Calu3 (cell line): ENCODE results near the gene NEK6. TPM values are rescaled to one million over a fixed set of nuclear protein-coding genes. Genes with fewer than 3 reads are reported as not detected.

Experiments
- BruUV-seq: library from RNA; stranded (reverse); fragments of 400-500 nt; replicated peaks from 2 replicates; lab custom pipeline; 2021; lab: Mats Ljungman, UMichigan
- CTCF ChIA-PET: fragments of 300-600 bp; sonication (Branson Sonifier 250); formaldehyde crosslinking; loops from one replicate; lab custom pipeline; 2022; ENCODE audit warnings: antibody characterized with exemption; lab: Charles Lee
- DNase-seq: peaks from one replicate; pipeline ENCODE4 v3.0.0; 2022
- H3K27ac Mint-ChIP-seq: one replicate; pipeline ENCODE4 v1.8.0; 2022; ENCODE audit warnings: mixed read lengths; ENCODE audit not compliant: unreplicated experiment
- H3K27me3 Mint-ChIP-seq: one replicate; pipeline ENCODE4 v1.8.0; 2022; ENCODE audit warnings: mixed read lengths; ENCODE audit not compliant: unreplicated experiment
- H3K36me3 Mint-ChIP-seq: one replicate; pipeline ENCODE4 v1.8.0; 2022; ENCODE audit warnings: mild to moderate bottlenecking, moderate library complexity, mixed read lengths; ENCODE audit not compliant: insufficient read depth, unreplicated experiment
- H3K4me1 Mint-ChIP-seq: one replicate; pipeline ENCODE4 v1.8.0; 2022; ENCODE audit warnings: mild to moderate bottlenecking, low read depth, mixed read lengths; ENCODE audit not compliant: unreplicated experiment
- H3K4me3 Mint-ChIP-seq: one replicate; pipeline ENCODE4 v1.8.0; 2022; ENCODE audit warnings: mild to moderate bottlenecking, low read depth, moderate library complexity, mixed read lengths; ENCODE audit not compliant: unreplicated experiment
- H3K9me3 Mint-ChIP-seq: one replicate; pipeline ENCODE4 v1.8.0; 2022; ENCODE audit warnings: low read depth, mixed read lengths; ENCODE audit not compliant: unreplicated experiment
- intact Hi-C: fragments of 100-400 bp; cut with micrococcal nuclease; formaldehyde crosslinking; loops from one replicate; pipeline ENCODE4 v1.10.0; 2022; ENCODE audit not compliant: unreplicated experiment
- total RNA-seq: library from RNA; stranded (reverse); gene quantifications from 2 replicates; pipeline ENCODE4 v1.2.3, GENCODE V29; 2022
- TF ChIP-seq, protein P1 (sequence below): fragments of 200-600 bp; IDR thresholded peaks from one replicate; pipeline ENCODE4 v1.8.0; 2022; ENCODE audit warnings: antibody characterized with exemption; ENCODE audit not compliant: unreplicated experiment

The NEK6 gene
- total RNA-seq, 1 experiment from 2014 or later: 43.0 TPM

DNA sequence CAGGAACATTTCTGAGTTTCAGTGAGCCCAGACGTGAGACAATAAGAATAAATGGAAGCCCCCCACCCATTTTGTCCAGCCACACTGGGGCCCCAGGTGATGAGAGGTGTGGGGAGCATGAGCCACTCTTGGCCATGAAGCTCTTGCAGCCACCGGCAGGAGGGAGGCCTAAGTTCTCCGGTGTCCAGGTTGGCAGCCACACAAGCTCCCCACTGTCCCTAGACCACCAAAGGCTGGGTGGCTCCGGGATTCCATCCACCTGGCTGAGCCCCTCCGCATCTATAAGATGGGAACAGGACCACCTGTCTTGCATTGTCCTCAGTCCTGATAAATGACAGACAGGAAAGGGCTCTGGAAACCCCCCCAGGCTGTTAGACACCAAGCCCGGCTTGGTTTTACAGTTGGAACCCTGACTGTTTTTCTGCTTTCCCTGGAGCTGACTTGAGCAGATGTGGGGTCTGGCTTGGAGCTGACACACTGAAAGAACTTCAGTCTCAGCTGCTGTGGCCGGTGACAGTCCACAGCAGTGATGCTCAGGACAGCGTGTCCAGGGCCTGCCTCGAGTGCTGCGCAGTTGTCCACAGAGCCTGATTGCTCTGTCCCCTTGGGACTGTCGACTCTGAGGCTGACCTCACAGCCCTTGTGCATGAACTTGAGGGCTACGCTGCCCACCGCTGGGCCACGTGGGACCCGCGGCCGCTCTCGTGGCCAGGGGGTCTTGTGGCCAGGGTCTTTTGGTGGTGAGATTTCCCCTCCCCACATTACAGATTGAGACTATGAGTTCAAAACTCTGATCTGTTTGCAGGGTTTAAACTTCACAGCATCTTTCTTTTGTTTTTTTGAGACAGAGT is 82.7 kb downstream of the NEK6 start:
- Mint-ChIP-seq H3K4me3 (no peak overlapping the region), H3K27me3 (no peaks in the 10 kb centered on the region), H3K9me3 (no peaks in the 10 kb centered on the region), H3K27ac (no peak overlapping the region), H3K36me3 (peaks cover 49% of the 10 kb centered on the region), H3K4me1 (no peaks in the 10 kb centered on the region)
- DNase-seq: no peak
- CTCF ChIA-PET: no interaction called here
- no TSS peak for BruUV-seq
- TF ChIP-seq, protein P1, sequence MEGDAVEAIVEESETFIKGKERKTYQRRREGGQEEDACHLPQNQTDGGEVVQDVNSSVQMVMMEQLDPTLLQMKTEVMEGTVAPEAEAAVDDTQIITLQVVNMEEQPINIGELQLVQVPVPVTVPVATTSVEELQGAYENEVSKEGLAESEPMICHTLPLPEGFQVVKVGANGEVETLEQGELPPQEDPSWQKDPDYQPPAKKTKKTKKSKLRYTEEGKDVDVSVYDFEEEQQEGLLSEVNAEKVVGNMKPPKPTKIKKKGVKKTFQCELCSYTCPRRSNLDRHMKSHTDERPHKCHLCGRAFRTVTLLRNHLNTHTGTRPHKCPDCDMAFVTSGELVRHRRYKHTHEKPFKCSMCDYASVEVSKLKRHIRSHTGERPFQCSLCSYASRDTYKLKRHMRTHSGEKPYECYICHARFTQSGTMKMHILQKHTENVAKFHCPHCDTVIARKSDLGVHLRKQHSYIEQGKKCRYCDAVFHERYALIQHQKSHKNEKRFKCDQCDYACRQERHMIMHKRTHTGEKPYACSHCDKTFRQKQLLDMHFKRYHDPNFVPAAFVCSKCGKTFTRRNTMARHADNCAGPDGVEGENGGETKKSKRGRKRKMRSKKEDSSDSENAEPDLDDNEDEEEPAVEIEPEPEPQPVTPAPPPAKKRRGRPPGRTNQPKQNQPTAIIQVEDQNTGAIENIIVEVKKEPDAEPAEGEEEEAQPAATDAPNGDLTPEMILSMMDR: no peak
- intact Hi-C loops: no loop called here

DNA sequence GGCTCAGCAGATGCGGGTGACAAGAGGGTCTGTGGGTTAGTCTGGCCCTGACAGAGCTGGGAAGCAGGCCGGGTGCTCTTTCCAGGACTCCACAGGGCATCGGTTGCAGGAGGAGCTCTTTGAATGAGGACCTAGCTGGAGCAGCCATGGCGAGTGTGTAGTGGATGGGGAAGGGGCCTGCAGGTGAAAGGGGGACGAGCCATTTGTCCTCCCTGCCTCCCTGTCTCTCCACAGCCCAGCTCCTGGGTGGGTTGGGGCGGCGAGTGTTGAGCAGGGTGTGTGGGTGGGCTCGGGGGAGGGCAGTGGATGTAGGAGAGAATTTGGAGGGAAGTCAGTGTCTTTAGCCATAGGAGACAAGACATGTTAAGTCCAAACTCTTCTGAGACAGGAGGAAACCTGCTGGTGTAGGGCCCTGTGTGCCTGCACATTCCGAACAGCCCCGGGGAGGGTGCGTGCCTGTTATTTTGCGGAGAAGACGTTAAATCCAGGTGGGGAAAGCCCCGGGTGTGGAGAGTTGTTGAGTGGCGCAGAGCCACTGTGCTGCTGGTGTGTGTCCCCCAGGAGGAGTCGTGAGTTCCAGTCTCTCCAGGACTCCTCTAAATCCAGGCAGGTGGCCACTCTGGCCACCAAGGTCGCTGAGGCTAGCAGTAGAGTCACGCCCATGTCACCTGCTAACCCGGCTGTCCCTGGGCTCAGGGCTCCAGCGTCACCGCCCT is 83.9 kb downstream of the NEK6 start:
- no peaks in the 10 kb centered on the region for H3K9me3 Mint-ChIP-seq
- no TSS peak for BruUV-seq
- H3K27me3 Mint-ChIP-seq: no peaks in the 10 kb centered on the region
- H3K27ac Mint-ChIP-seq: no peak overlapping the region
- no peaks in the 10 kb centered on the region for H3K4me1 Mint-ChIP-seq
- CTCF ChIA-PET: interaction anchor here (0.6 kb wide), 1 partner anchor 16 kb away, joined by 5 read pairs; no protein-coding TSS in a partner anchor
- no peak overlapping the region for H3K4me3 Mint-ChIP-seq
- H3K36me3 Mint-ChIP-seq: peaks cover 42% of the 10 kb centered on the region
- intact Hi-C loops: no loop called here
- no peak for DNase-seq
- TF ChIP-seq, protein P1: no peak

DNA sequence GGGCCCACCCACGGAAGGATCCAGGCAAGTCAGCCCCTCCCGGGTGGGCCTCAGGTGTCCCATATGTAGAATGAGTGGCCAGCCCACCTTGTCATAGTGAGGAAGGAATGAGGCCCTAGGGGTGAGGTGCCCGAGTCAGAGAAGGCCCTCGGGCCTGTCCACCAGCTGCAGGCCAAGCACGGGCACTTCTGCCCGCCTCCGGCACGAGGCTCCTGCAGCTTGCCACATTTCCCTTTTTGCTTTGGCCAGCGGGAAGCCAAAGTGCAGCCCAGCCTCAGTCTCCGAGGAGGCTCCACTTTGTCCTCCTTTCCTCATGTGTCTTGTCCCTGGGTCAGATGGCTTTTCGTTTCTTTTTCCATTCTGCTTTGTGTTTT is 84.6 kb downstream of the NEK6 start:
- Mint-ChIP-seq H3K27me3 (no peaks in the 10 kb centered on the region), H3K4me1 (no peaks in the 10 kb centered on the region), H3K36me3 (peaks cover 44% of the 10 kb centered on the region), H3K4me3 (no peak overlapping the region), H3K27ac (no peak overlapping the region), H3K9me3 (no peaks in the 10 kb centered on the region)
- intact Hi-C loops: no loop called here
- TF ChIP-seq, protein P1: no peak
- no peak for DNase-seq
- no TSS peak for BruUV-seq
- CTCF ChIA-PET: no interaction called here

DNA sequence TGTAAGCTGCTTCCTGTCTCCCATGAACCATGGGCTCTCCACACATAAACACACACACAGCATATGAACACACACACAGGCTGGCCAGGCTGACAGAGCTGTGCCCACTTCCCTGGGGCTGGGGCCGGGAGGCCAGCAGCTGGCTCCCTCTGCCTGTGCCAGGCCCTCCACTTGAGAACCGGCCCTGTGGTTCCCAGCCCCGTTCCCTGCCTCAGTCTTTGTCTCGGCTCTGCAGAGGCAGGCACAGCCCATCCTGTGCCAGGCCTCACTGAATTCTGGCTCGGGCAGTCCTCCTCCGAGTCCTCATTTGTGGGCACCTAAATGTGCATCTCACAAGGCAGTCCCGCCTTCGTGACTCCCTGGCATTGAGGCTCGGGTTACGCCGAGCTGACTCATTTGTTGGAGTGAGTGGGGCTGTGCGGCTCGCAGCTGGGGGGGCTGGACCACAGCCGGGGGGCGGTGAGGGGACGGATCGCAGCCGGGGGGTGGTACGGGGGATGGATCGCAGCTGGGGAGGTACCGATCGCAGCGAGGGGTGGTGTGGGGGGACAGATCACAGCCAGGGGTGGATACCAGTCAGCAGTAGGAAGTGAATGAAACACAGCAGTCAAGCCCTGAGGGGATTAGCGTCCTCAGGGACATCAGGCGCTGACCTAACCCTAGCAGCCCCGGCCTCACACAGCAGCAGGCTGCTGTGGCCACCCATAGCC is 85.2 kb downstream of the NEK6 start:
- H3K27me3 Mint-ChIP-seq: no peaks in the 10 kb centered on the region
- no peaks in the 10 kb centered on the region for H3K4me1 Mint-ChIP-seq
- no peak for DNase-seq
- TF ChIP-seq, protein P1: no peak
- H3K27ac Mint-ChIP-seq: no peak overlapping the region
- no peaks in the 10 kb centered on the region for H3K9me3 Mint-ChIP-seq
- intact Hi-C loops: no loop called here
- no TSS peak for BruUV-seq
- peaks cover 46% of the 10 kb centered on the region for H3K36me3 Mint-ChIP-seq
- H3K4me3 Mint-ChIP-seq: no peak overlapping the region
- CTCF ChIA-PET: no interaction called here
